K562 (cell line): ENCODE results near the gene TRPV6. TPM values are rescaled to one million over a fixed set of nuclear protein-coding genes. Genes with fewer than 3 reads are reported as not detected.

Experiments
- ATAC-seq: fragments of 200-7000 bp; cut with Tn5 transposase; 3 replicates; pipeline ENCODE4 v1.9.1; 2020; ENCODE audit warnings: moderate library complexity
- BruUV-seq: library from RNA; stranded (reverse); fragments of 400-500 nt; replicated peaks from 2 replicates; lab custom pipeline; 2021; lab: Mats Ljungman, UMichigan
- CTCF ChIA-PET: fragments of 300-600 bp; formaldehyde crosslinking; extraction: SDS; loops from one replicate; lab custom pipeline; 2021; ENCODE audit warnings: low intra/inter-chr PET ratio; lab: Yijun Ruan, JAX
- POLR2A ChIA-PET: fragments of 300-600, 350-650 bp; sonication (Branson Sonifier 250); formaldehyde crosslinking; extraction: SDS; loops from one replicate; lab custom pipeline; 2021; ENCODE audit warnings: antibody characterized with exemption, inconsistent platforms; lab: Yijun Ruan, JAX
- DNase-seq, 4 experiments: peaks; one replicate each; pipeline versions ENCODE4 v3.0.0 to v3.0.0-alpha.2; 2011 to 2018; ENCODE audit warnings: low spot score in 3 of 4, mixed read lengths in 3 of 4; ENCODE audit errors: extremely low read depth in 1 of 4
- FAIRE-seq: peaks from 2 replicates; lab custom pipeline; 2011; peaks lifted over from hg19 to GRCh38; lab: Jason Lieb, UNC
- H2AFZ ChIP-seq: 2 replicates; pipeline ENCODE4 v1.6.0; 2011; ENCODE audit warnings: low read depth, low read length, control low read depth, inconsistent platforms
- H3K27ac ChIP-seq: fragments of 200-600 bp; 3 replicates; pipeline ENCODE4 v1.8.0; 2011; ENCODE audit warnings: low read depth, mild to moderate bottlenecking, control low read depth, inconsistent platforms, low read length, moderate library complexity, mixed read lengths; ENCODE audit errors: extremely low read depth
- H3K27me3 ChIP-seq, 2 experiments: fragments of 300-600 bp in 1 of 2; 2 replicates in 1 of 2; 3 replicates in 1 of 2; pipeline versions ENCODE4 v1.6.0 to v1.8.0; 2011; ENCODE audit warnings: inconsistent platforms in 2 of 2, low read length in 2 of 2, mild to moderate bottlenecking in 1 of 2, mixed read lengths in 1 of 2, moderate library complexity in 1 of 2; ENCODE audit not compliant: control insufficient read depth in 2 of 2, insufficient read depth in 2 of 2
- H3K36me3 ChIP-seq: fragments of 300-600 bp; 3 replicates; pipeline ENCODE4 v1.8.0; 2011; ENCODE audit warnings: mild to moderate bottlenecking, low read length, inconsistent platforms; ENCODE audit not compliant: control insufficient read depth, insufficient read depth
- H3K4me1 ChIP-seq, 2 experiments: fragments of 200-600 bp in 1 of 2; replicated peaks in 1 of 2; 2 replicates in 1 of 2; 3 replicates in 1 of 2; pipeline versions ENCODE4 v1.5.1 to v1.8.0; 2011; ENCODE audit warnings: inconsistent platforms in 2 of 2, low read length in 2 of 2, mild to moderate bottlenecking in 1 of 2, mixed read lengths in 1 of 2, moderate library complexity in 1 of 2; ENCODE audit not compliant: control insufficient read depth in 2 of 2, insufficient read depth in 2 of 2
- H3K4me2 ChIP-seq: 2 replicates; pipeline ENCODE4 v1.6.1; 2011; ENCODE audit warnings: low read length, control low read depth, inconsistent platforms, mixed read lengths; ENCODE audit not compliant: insufficient read depth
- H3K4me3 ChIP-seq: fragments of 200-600 bp; sonication (generic), shearing (Covaris generic); 2 replicates; pipeline ENCODE4 v1.5.1; 2016; ENCODE audit warnings: control low read depth, inconsistent platforms
- H3K79me2 ChIP-seq: fragments of 200-600 bp; 3 replicates; pipeline ENCODE4 v1.8.0; 2011; ENCODE audit warnings: low read length, inconsistent platforms; ENCODE audit not compliant: control insufficient read depth, insufficient read depth
- H3K9ac ChIP-seq, 2 experiments: 2 replicates each; pipeline versions ENCODE4 v1.6.0 to v1.6.1; 2011; ENCODE audit warnings: low read depth in 2 of 2, low read length in 2 of 2, control low read depth in 1 of 2, inconsistent platforms in 1 of 2, mild to moderate bottlenecking in 1 of 2, mixed read lengths in 1 of 2; ENCODE audit not compliant: insufficient read depth in 1 of 2
- H3K9me1 ChIP-seq: one replicate; pipeline ENCODE4 v1.6.0; 2011; ENCODE audit warnings: inconsistent platforms, mild to moderate bottlenecking, low read length, moderate library complexity; ENCODE audit not compliant: control insufficient read depth, insufficient read depth
- H3K9me3 ChIP-seq: replicated peaks from 2 replicates; pipeline ENCODE4 v1.5.1; 2011; ENCODE audit warnings: low read depth, low read length, inconsistent platforms; ENCODE audit not compliant: control insufficient read depth, insufficient read depth
- H4K20me1 ChIP-seq: replicated peaks from 2 replicates; pipeline ENCODE4 v1.6.1; 2011; ENCODE audit warnings: low read length, inconsistent platforms, mixed read lengths; ENCODE audit not compliant: control insufficient read depth, insufficient read depth
- CC2D1A ChIP-seq: fragments of 450-650 bp; IDR thresholded peaks from 2 replicates; pipeline ENCODE4 v1.6.1; 2017; ENCODE audit warnings: mild to moderate bottlenecking
- GABPA ChIP-seq: fragments of 200-800 bp; sonication (Bioruptor generic); conservative IDR thresholded peaks from 2 replicates; pipeline ENCODE4 v1.6.1; 2016; ENCODE audit warnings: low read depth, missing genetic modification characterization, missing compliant biosample characterization
- IFI16 ChIP-seq: fragments of 250-450 bp; sonication (Bioruptor Pico); IDR thresholded peaks from 2 replicates; pipeline ENCODE4 v2.1.2; 2022; ENCODE audit warnings: mild to moderate bottlenecking, inconsistent platforms
- MTA3 ChIP-seq: fragments of 450-650 bp; formaldehyde crosslinking; IDR thresholded peaks from 2 replicates; pipeline ENCODE4 v1.6.1; 2017; ENCODE audit warnings: mild to moderate bottlenecking, borderline replicate concordance
- ZNF24 ChIP-seq: fragments of 450-650 bp; IDR thresholded peaks from 2 replicates; pipeline ENCODE4 v1.6.1; 2016
- ZNF707 ChIP-seq: fragments of 250-450 bp; sonication (Bioruptor Pico); conservative IDR thresholded peaks from 2 replicates; pipeline ENCODE4 v1.8.0; 2022; ENCODE audit warnings: inconsistent platforms, mild to moderate bottlenecking, moderate library complexity
- WGBS: fragments of 100-300 bp; shearing (Covaris generic); methylation state at CpG from one replicate; pipeline ENCODE4 v1.1.6; 2016; ENCODE audit warnings: low coverage, mixed read lengths; ENCODE audit not compliant: insufficient coverage; ENCODE audit errors: missing lambda C conversion rate; 5-methylcytosine and 5-hydroxymethylcytosine counted together
- in situ Hi-C: fragments of 300-500 bp; cut with MboI; formaldehyde crosslinking; loops from 4 replicates; pipeline ENCODE4 v1.15.0; 2018; ENCODE audit warnings: inconsistent platforms, mixed read lengths
- intact Hi-C: fragments of 100-400 bp; cut with micrococcal nuclease; formaldehyde crosslinking; loops from 2 replicates; pipeline ENCODE4 v1.14.2; 2022
- polyA plus RNA-seq, 8 experiments: library from polyadenylated mRNA; depleted of rRNA in 4 of 8; stranded (reverse) in 5 of 8; unstranded in 3 of 8; fragments of >200 nt; fragmentation: Nextera tagmentation in 2 of 8; fragmentation: Illumina TruSeq in 1 of 8; extraction: Ambion mirVana in 2 of 8; extraction: Trizol in 1 of 8; gene quantifications; 2 replicates each; pipeline versions ENCODE4 v1.2.1 to v1.2.3, GENCODE V29; 2011 to 2014; ENCODE audit warnings: inconsistent platforms in 1 of 8, missing spikeins in 1 of 8
- total RNA-seq, 7 experiments: library from RNA; depleted of rRNA in 6 of 7; stranded (reverse); fragments of >200 nt in 6 of 7; fragmentation: Illumina TruSeq in 2 of 7; extraction: Trizol in 2 of 7; gene quantifications; 2 replicates each; pipeline versions ENCODE4 v1.2.1 to v1.2.3, GENCODE V29; 2011 to 2021; ENCODE audit warnings: low replicate concordance in 1 of 7
- TF ChIP-seq, protein P1 (sequence below), 2 experiments: fragments of 450-650 bp in 1 of 2; sonication (generic) in 1 of 2; formaldehyde crosslinking in 1 of 2; IDR thresholded peaks; 2 replicates each; pipeline versions ENCODE4 v1.7.1 to v1.9.0; 2016 to 2022; ENCODE audit warnings: inconsistent platforms in 1 of 2, mild to moderate bottlenecking in 1 of 2, missing genetic modification reagents in 1 of 2

The TRPV6 gene
- total and polyA plus RNA-seq, 9 of the 15 experiments (the other 6 are each of a cell fraction or from before 2014, with no cell fraction given) = 0.04 to 0.36 (median 0.11) TPM

DNA sequence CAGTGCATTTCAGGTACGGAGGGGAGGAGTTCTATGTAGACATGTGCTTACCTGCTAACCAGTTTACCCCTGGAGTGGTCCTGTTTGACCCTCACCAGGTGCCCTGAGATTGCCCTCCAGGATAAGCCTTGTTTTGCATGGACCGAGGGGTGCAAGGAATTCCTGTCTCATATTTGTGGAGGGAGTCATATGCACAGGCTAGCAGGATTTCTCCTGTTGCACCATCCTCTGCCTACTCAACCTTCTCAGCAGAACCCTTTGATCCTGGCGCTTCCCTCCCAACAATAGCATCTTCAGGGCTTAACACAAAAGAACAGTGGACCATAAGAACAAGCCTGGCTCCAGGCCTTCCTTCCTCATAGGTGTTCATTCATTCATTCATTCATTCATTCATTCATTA lies 7.2 kb downstream of the TRPV6 start:
- Histone ChIP-seq H3K4me1 (no peaks in the 10 kb centered on the region), H3K9me3 (no peaks in the 10 kb centered on the region), H3K79me2 (no peaks in the 10 kb centered on the region), H3K4me2 (no peak overlapping the region), H3K9ac (no peak overlapping the region), H3K9me1 (no peaks in the 10 kb centered on the region), H3K36me3 (no peaks in the 10 kb centered on the region), H3K27me3 (peaks cover 42 to 88% of the 10 kb centered on the region in 2 experiments), H3K4me3 (no peak overlapping the region), H4K20me1 (no peaks in the 10 kb centered on the region), H2AFZ (no peak overlapping the region), H3K27ac (no peak overlapping the region)
- ChIA-PET POLR2A (interaction anchor here (1.1 kb wide), 1 partner anchor 125 kb away, joined by 4 read pairs; no protein-coding TSS in a partner anchor), CTCF (no interaction called here)
- FAIRE-seq (no peak), DNase-seq (no peak), ATAC-seq (no peak)
- BruUV-seq = no TSS peak
- TF ChIP-seq, protein P1, sequence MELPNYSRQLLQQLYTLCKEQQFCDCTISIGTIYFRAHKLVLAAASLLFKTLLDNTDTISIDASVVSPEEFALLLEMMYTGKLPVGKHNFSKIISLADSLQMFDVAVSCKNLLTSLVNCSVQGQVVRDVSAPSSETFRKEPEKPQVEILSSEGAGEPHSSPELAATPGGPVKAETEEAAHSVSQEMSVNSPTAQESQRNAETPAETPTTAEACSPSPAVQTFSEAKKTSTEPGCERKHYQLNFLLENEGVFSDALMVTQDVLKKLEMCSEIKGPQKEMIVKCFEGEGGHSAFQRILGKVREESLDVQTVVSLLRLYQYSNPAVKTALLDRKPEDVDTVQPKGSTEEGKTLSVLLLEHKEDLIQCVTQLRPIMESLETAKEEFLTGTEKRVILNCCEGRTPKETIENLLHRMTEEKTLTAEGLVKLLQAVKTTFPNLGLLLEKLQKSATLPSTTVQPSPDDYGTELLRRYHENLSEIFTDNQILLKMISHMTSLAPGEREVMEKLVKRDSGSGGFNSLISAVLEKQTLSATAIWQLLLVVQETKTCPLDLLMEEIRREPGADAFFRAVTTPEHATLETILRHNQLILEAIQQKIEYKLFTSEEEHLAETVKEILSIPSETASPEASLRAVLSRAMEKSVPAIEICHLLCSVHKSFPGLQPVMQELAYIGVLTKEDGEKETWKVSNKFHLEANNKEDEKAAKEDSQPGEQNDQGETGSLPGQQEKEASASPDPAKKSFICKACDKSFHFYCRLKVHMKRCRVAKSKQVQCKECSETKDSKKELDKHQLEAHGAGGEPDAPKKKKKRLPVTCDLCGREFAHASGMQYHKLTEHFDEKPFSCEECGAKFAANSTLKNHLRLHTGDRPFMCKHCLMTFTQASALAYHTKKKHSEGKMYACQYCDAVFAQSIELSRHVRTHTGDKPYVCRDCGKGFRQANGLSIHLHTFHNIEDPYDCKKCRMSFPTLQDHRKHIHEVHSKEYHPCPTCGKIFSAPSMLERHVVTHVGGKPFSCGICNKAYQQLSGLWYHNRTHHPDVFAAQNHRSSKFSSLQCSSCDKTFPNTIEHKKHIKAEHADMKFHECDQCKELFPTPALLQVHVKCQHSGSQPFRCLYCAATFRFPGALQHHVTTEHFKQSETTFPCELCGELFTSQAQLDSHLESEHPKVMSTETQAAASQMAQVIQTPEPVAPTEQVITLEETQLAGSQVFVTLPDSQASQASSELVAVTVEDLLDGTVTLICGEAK (IDR thresholded peaks at IDR 0.05) = no peak
- TF ChIP-seq, protein P1 (CRISPR knock-in tag; IDR thresholded peaks at IDR 0.05) = no peak
- TF ChIP-seq GABPA (tag) = no peak
- TF ChIP-seq IFI16 (CRISPR knock-in tag) = no peak
- TF ChIP-seq ZNF707 = no peak
- TF ChIP-seq ZNF24 = peak; percentile 82
- TF ChIP-seq CC2D1A = no peak
- TF ChIP-seq MTA3 = no peak
- intact Hi-C loops = no loop called here
- in situ Hi-C loops = loop anchor here (5.0 kb wide), 2 partner anchors 124 to 334 kb away; no protein-coding TSS in a partner anchor
- 3% methylated on average over 3 of the region's 3 CpGs for WGBS
